Panc1 (cell line): ENCODE results near the gene KPNA2. TPM values are rescaled to one million over a fixed set of nuclear protein-coding genes. Genes with fewer than 3 reads are reported as not detected.
"Not testable (repeated sequence)": the region's sequence is repeated elsewhere in the genome, so short reads cannot be mapped to it uniquely, and the experiment has no call there.

Experiments used
- ATAC-seq: fragments of 200-7000 bp; cut with Tn5 transposase; 2 replicates; pipeline ENCODE4 v1.9.1; 2020; ENCODE audit warnings: mild to moderate bottlenecking, moderate library complexity
- BruUV-seq: library from RNA; stranded (reverse); fragments of 400-500 nt; replicated peaks from 2 replicates; lab custom pipeline; 2021; lab: Mats Ljungman, UMichigan
- CTCF ChIA-PET: fragments of 300-600 bp; sonication (Branson Sonifier 250); formaldehyde crosslinking; loops from one replicate; lab custom pipeline; 2022; ENCODE audit warnings: antibody characterized with exemption; lab: Charles Lee
- POLR2A ChIA-PET: fragments of 300-600 bp; sonication (Branson Sonifier 250); formaldehyde crosslinking; loops from one replicate; lab custom pipeline; 2022; ENCODE audit warnings: antibody characterized with exemption; lab: Charles Lee
- DNase-seq: peaks from one replicate; pipeline ENCODE4 v3.0.0-alpha.2; 2010; ENCODE audit warnings: low read depth, low spot score
- H3K27ac ChIP-seq: 2 replicates; pipeline ENCODE4 v1.5.1; 2011; ENCODE audit warnings: mild to moderate bottlenecking, low read length, inconsistent platforms
- H3K27me3 ChIP-seq: fragments of 200-500 bp; sonication (Bioruptor generic); 2 replicates; pipeline ENCODE4 v1.6.0; 2014; ENCODE audit warnings: low read length, inconsistent platforms; ENCODE audit not compliant: control insufficient read depth, insufficient read depth
- H3K36me3 ChIP-seq: fragments of 200-500 bp; sonication (Bioruptor generic); 2 replicates; pipeline ENCODE4 v1.5.1; 2014; ENCODE audit warnings: inconsistent platforms, mild to moderate bottlenecking, low read length, moderate library complexity; ENCODE audit not compliant: control insufficient read depth, insufficient read depth
- H3K4me1 ChIP-seq: 2 replicates; pipeline ENCODE4 v1.5.1; 2011; ENCODE audit warnings: inconsistent platforms, mild to moderate bottlenecking, low read length, moderate library complexity; ENCODE audit not compliant: control insufficient read depth, insufficient read depth
- H3K4me3 ChIP-seq, 2 experiments: 2 replicates each; pipeline ENCODE4 v1.5.1; 2011 to 2012; ENCODE audit warnings: low read depth in 2 of 2, low read length in 2 of 2, mild to moderate bottlenecking in 2 of 2, inconsistent platforms in 1 of 2, moderate library complexity in 1 of 2
- H3K9me3 ChIP-seq: fragments of 200-500 bp; sonication (Bioruptor generic); 2 replicates; pipeline ENCODE4 v1.5.1; 2014; ENCODE audit warnings: low read depth, mild to moderate bottlenecking, inconsistent platforms, low read length, moderate library complexity; ENCODE audit not compliant: control insufficient read depth, insufficient read depth
- POLR2AphosphoS5 ChIP-seq: IDR thresholded peaks from 2 replicates; pipeline ENCODE4 v1.6.1; 2012; ENCODE audit warnings: mild to moderate bottlenecking, low read depth, low read length, moderate library complexity
- REST ChIP-seq, 2 experiments: IDR thresholded peaks; 2 replicates each; pipeline ENCODE4 v1.6.1; 2011 to 2012; ENCODE audit warnings: low read depth in 2 of 2, control low read depth in 1 of 2, low read length in 1 of 2, mild to moderate bottlenecking in 1 of 2, moderate library complexity in 1 of 2; ENCODE audit not compliant: insufficient read depth in 1 of 2
- in situ Hi-C: cut with HindIII; loops from 2 replicates; pipeline ENCODE4 v1.10.0; 2016; ENCODE audit warnings: low sequenced_read_pairs, low pct_unique_long_range_greater_than_20kb
- intact Hi-C: fragments of 100-400 bp; cut with micrococcal nuclease; formaldehyde crosslinking; loops from one replicate; pipeline ENCODE4 v1.10.0; 2022; ENCODE audit not compliant: unreplicated experiment
- total RNA-seq: library from RNA; stranded (reverse); gene quantifications from one replicate; pipeline ENCODE4 v1.2.1, GENCODE V29; 2021; ENCODE audit not compliant: unreplicated experiment

KPNA2 gene
- total RNA-seq, 1 experiment from 2014 or later: 177 TPM

GRCh38 chr17:68048996-68049395, 13.5 kb downstream of the KPNA2 start:
- Histone ChIP-seq H3K4me3 (no peak overlapping the region), H3K27me3 (no peaks in the 10 kb centered on the region), H3K4me1 (no peaks in the 10 kb centered on the region), H3K27ac (no peak overlapping the region), H3K36me3 (peaks cover 23% of the 10 kb centered on the region), H3K9me3 (no peaks in the 10 kb centered on the region)
- DNase-seq: no peak
- CTCF ChIA-PET: no interaction called here
- BruUV-seq: no TSS peak
- TF ChIP-seq REST (IDR thresholded peaks at IDR 0.05; ENCODE audit: insufficient read depth in 1 of 2, low read depth in 2 of 2, low read length in 1 of 2) (no peak), POLR2AphosphoS5 (peak; percentile 21; the same call in 1 of the 2 replicates)
- intact Hi-C loops (no loop called here), in situ Hi-C loops (no loop called here)
- ATAC-seq: peak; percentile 80
- POLR2A ChIA-PET: interaction anchor here (0.5 kb wide), 1 partner anchor 244 kb away, joined by 5 read pairs; no protein-coding TSS in a partner anchor

GRCh38 chr17:68049812-68050437, 14.4 kb downstream of the KPNA2 start:
- H3K36me3 ChIP-seq: peaks cover 21% of the 10 kb centered on the region
- H3K9me3 ChIP-seq, POLR2A ChIA-PET, DNase-seq, in situ Hi-C loops, H3K27me3 ChIP-seq, BruUV-seq, H3K27ac ChIP-seq, CTCF ChIA-PET, H3K4me1 ChIP-seq, H3K4me3 ChIP-seq: not testable (repeated sequence)
- ATAC-seq: peak; percentile 31; the same call in 1 of the 2 replicates
- intact Hi-C loops: loop anchor here (10.0 kb wide), 1 partner anchor 415 kb away; no protein-coding TSS in a partner anchor

DNA sequence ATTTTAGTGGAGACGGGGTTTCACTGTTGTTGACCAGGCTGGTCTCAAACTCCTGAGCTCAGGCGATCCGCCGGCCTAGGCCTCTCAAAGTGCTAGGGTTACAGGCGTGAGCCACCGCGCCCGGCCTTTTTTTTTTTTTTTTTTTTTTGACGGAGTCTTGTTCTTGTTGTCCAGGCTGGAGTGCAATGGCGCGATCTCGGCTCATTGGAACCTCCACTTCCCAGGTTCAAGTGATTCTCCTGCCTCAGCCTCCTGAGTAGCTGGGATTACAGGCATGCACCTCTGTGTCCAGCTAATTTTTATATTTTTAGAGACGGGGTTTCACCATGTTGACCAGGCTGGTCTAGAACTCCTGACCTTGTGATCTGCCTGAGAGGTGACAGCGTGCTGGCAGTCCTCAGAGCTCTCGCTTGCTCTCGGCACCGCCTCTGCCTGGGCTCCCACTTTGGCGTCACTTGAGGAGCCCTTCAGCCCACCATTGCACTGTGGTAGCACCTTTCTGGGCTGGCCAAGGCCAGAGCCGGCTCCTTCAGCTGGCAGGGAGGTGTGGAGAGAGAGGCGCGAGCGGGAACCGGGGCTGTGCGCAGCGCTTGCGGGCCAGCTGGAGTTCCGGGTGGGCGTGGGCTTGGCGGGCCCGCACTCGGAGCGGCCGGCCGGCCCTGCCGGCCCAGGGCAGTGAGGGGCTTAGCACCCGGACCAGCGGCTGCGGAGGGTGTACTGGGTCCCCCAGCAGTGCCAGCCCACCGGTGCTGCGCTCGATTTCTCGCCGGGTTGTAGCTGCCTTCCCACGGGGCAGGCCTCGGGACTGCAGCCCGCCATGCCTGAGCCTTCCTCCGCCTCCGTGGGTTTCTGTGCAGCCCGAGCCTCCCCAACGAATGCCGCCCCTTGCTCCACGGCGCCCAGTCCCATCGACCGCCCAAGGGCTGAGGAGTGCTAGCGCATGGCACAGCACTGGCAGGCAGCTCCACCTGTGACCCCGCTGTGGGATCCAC, 16.1 kb downstream of the KPNA2 start:
- H3K27ac ChIP-seq, BruUV-seq, H3K4me1 ChIP-seq, H3K9me3 ChIP-seq, POLR2A ChIA-PET, H3K4me3 ChIP-seq, H3K27me3 ChIP-seq, in situ Hi-C loops, H3K36me3 ChIP-seq, DNase-seq, ATAC-seq: not testable (repeated sequence)
- intact Hi-C loops: loop anchor here (10.0 kb wide), 1 partner anchor 413 kb away; no protein-coding TSS in a partner anchor
- CTCF ChIA-PET: interaction anchor here (0.7 kb wide), 1 partner anchor 294 kb away, joined by 3 read pairs; no protein-coding TSS in a partner anchor
